H9 (cell line): Measurements from ENCODE around the gene KRTAP5-10. TPM values are rescaled to one million over a fixed set of nuclear protein-coding genes. Genes with fewer than 3 reads are reported as not detected.
"Not testable (repeated sequence)": the region's sequence is repeated elsewhere in the genome, so short reads cannot be mapped to it uniquely, and the experiment has no call there.

Experiments used
- DNase-seq: peaks from one replicate; pipeline ENCODE4 v3.0.0-alpha.2; 2017
- H2AFZ ChIP-seq: one replicate; pipeline ENCODE4 v1.6.1; 2013; ENCODE audit warnings: mild to moderate bottlenecking, low read length, control low read depth, moderate library complexity
- H2AK5ac ChIP-seq: 2 replicates; pipeline ENCODE4 v1.6.1; 2013; ENCODE audit warnings: low read length, control low read depth, mixed read lengths; ENCODE audit not compliant: insufficient read length
- H2BK120ac ChIP-seq: one replicate; pipeline ENCODE4 v1.6.1; 2013; ENCODE audit warnings: low read depth, mild to moderate bottlenecking, low read length, control low read depth, inconsistent platforms; ENCODE audit not compliant: poor library complexity, severe bottlenecking
- H2BK12ac ChIP-seq: 2 replicates; pipeline ENCODE4 v1.6.1; 2013; ENCODE audit warnings: low read length, control low read depth, mixed read lengths, low read depth; ENCODE audit not compliant: insufficient read length
- H2BK15ac ChIP-seq: 2 replicates; pipeline ENCODE4 v1.6.1; 2013; ENCODE audit warnings: low read depth, low read length, control low read depth
- H2BK20ac ChIP-seq: one replicate; pipeline ENCODE4 v1.6.1; 2013; ENCODE audit warnings: low read depth, mild to moderate bottlenecking, low read length, control low read depth, inconsistent platforms; ENCODE audit not compliant: poor library complexity, severe bottlenecking
- H2BK5ac ChIP-seq: 2 replicates; pipeline ENCODE4 v1.6.1; 2013; ENCODE audit warnings: low read length, control low read depth, mixed read lengths; ENCODE audit not compliant: insufficient read length
- H3K14ac ChIP-seq: 2 replicates; pipeline ENCODE4 v1.6.1; 2013; ENCODE audit warnings: low read length, control low read depth; ENCODE audit not compliant: insufficient read depth
- H3K18ac ChIP-seq: 2 replicates; pipeline ENCODE4 v1.6.1; 2013; ENCODE audit warnings: low read depth, mild to moderate bottlenecking, mixed read lengths, low read length, control low read depth; ENCODE audit not compliant: insufficient read length
- H3K23ac ChIP-seq: 2 replicates; pipeline ENCODE4 v1.6.1; 2013; ENCODE audit warnings: low read length, control low read depth, mixed read lengths, low read depth; ENCODE audit not compliant: insufficient read length
- H3K23me2 ChIP-seq: 2 replicates; pipeline ENCODE4 v1.6.1; 2013; ENCODE audit warnings: low read depth, mild to moderate bottlenecking, mixed read lengths, low read length, control low read depth; ENCODE audit not compliant: insufficient read length, poor library complexity, severe bottlenecking
- H3K27ac ChIP-seq: 2 replicates; pipeline ENCODE4 v1.5.1; 2013; ENCODE audit warnings: low read length, control low read depth, mixed read lengths, low read depth; ENCODE audit not compliant: insufficient read length
- H3K27me3 ChIP-seq: 2 replicates; pipeline ENCODE4 v1.6.1; 2013; ENCODE audit warnings: low read length, control low read depth, inconsistent platforms; ENCODE audit not compliant: insufficient read depth
- H3K4ac ChIP-seq: 2 replicates; pipeline ENCODE4 v1.6.1; 2013; ENCODE audit warnings: low read depth, mild to moderate bottlenecking, control low read depth, inconsistent platforms, low read length, moderate library complexity
- H3K4me1 ChIP-seq: 2 replicates; pipeline ENCODE4 v1.6.1; 2013; ENCODE audit warnings: low read length, control low read depth, inconsistent platforms; ENCODE audit not compliant: insufficient read depth
- H3K4me2 ChIP-seq: 2 replicates; pipeline ENCODE4 v1.6.1; 2013; ENCODE audit warnings: low read length, control low read depth, mixed read lengths; ENCODE audit not compliant: insufficient read length, insufficient read depth
- H3K56ac ChIP-seq: 2 replicates; pipeline ENCODE4 v1.6.1; 2013; ENCODE audit warnings: low read depth, mild to moderate bottlenecking, mixed read lengths, low read length, control low read depth; ENCODE audit not compliant: insufficient read length
- H3K79me1 ChIP-seq: 2 replicates; pipeline ENCODE4 v1.6.1; 2013; ENCODE audit warnings: low read depth, mild to moderate bottlenecking, moderate library complexity, low read length, control low read depth, inconsistent platforms; ENCODE audit not compliant: insufficient read depth, poor library complexity, severe bottlenecking
- H3K79me2 ChIP-seq: 2 replicates; pipeline ENCODE4 v1.6.1; 2013; ENCODE audit warnings: low read length, control low read depth, inconsistent platforms; ENCODE audit not compliant: insufficient read depth
- H3K9ac ChIP-seq: 2 replicates; pipeline ENCODE4 v1.6.1; 2013; ENCODE audit warnings: low read length, control low read depth, mixed read lengths; ENCODE audit not compliant: insufficient read length; ENCODE audit errors: extremely low read depth
- H3K9me3 ChIP-seq: one replicate; pipeline ENCODE4 v1.6.1; 2013; ENCODE audit warnings: low read depth, low read length, inconsistent platforms; ENCODE audit not compliant: control insufficient read depth
- H3T11ph ChIP-seq: one replicate; pipeline ENCODE4 v1.6.1; 2013; ENCODE audit warnings: mild to moderate bottlenecking, low read length, control low read depth, inconsistent platforms
- H4K20me1 ChIP-seq: one replicate; pipeline ENCODE4 v1.6.1; 2013; ENCODE audit not compliant: control insufficient read depth, insufficient read length, insufficient read depth
- H4K5ac ChIP-seq: 2 replicates; pipeline ENCODE4 v1.6.1; 2013; ENCODE audit warnings: low read depth, mild to moderate bottlenecking, mixed read lengths, low read length, control low read depth; ENCODE audit not compliant: insufficient read length
- H4K8ac ChIP-seq: replicated peaks from 2 replicates; pipeline ENCODE4 v1.6.1; 2013; ENCODE audit warnings: low read length, control low read depth, mixed read lengths, low read depth; ENCODE audit not compliant: insufficient read length
- H4K91ac ChIP-seq: 2 replicates; pipeline ENCODE4 v1.6.1; 2013; ENCODE audit warnings: low read depth, mild to moderate bottlenecking, moderate library complexity, mixed read lengths, low read length, control low read depth; ENCODE audit not compliant: insufficient read length
- H3K27ac Mint-ChIP-seq, 3 experiments: 2 replicates in 2 of 3; 3 replicates in 1 of 3; pipeline ENCODE4 v1.8.0; 2020 to 2021; ENCODE audit warnings: mixed read lengths in 3 of 3, mild to moderate bottlenecking in 1 of 3, moderate library complexity in 1 of 3
- H3K27me3 Mint-ChIP-seq: 2 replicates; pipeline ENCODE4 v1.8.0; 2021; ENCODE audit warnings: low read depth, mild to moderate bottlenecking, moderate library complexity, mixed read lengths
- H3K36me3 Mint-ChIP-seq, 3 experiments: 2 replicates in 2 of 3; 3 replicates in 1 of 3; pipeline ENCODE4 v1.8.0; 2020 to 2021; ENCODE audit warnings: low read depth in 3 of 3, mixed read lengths in 3 of 3; ENCODE audit not compliant: insufficient read depth in 1 of 3
- H3K4me1 Mint-ChIP-seq, 2 experiments: 2 replicates each; pipeline ENCODE4 v1.8.0; 2020; ENCODE audit warnings: mixed read lengths in 2 of 2
- H3K4me3 Mint-ChIP-seq, 2 experiments: 2 replicates in 1 of 2; 3 replicates in 1 of 2; pipeline ENCODE4 v1.8.0; 2020 to 2021; ENCODE audit warnings: mild to moderate bottlenecking in 2 of 2, mixed read lengths in 2 of 2, moderate library complexity in 1 of 2
- H3K9me3 Mint-ChIP-seq, 2 experiments: 2 replicates in 1 of 2; 3 replicates in 1 of 2; pipeline ENCODE4 v1.8.0; 2020; ENCODE audit warnings: mild to moderate bottlenecking in 2 of 2, mixed read lengths in 2 of 2, moderate library complexity in 1 of 2
- CTCF ChIP-seq: fragments of 200-600 bp; sonication (generic); conservative IDR thresholded peaks from 3 replicates; pipeline ENCODE4 v1.8.0; 2021; ENCODE audit warnings: antibody characterized with exemption, mild to moderate bottlenecking
- WGBS: extraction: QIAGEN DNeasy Blood & Tissue Kit; methylation state at CpG from one replicate; pipeline ENCODE4 v1.1.7; 2013; ENCODE audit warnings: missing lambda C conversion rate, low lambda C conversion rate, mixed read lengths; ENCODE audit not compliant: insufficient read length; ENCODE audit errors: extremely low coverage; 5-methylcytosine and 5-hydroxymethylcytosine counted together
- total RNA-seq: library from RNA; stranded (reverse); gene quantifications from 2 replicates; pipeline ENCODE4 v1.2.1, GENCODE V29; 2021

The KRTAP5-10 gene
- total RNA-seq, 1 experiment from 2014 or later, result not detected

GRCh38 chr11:71532036-71532610 is 33.2 kb upstream of the KRTAP5-10 start:
- Histone ChIP-seq H3K23ac (no peak overlapping the region), H3K18ac (no peak overlapping the region), H4K91ac (no peak overlapping the region), H3K27me3 (no peaks in the 10 kb centered on the region), H3K79me1 (no peaks in the 10 kb centered on the region), H2BK12ac (no peak overlapping the region), H3K56ac (no peak overlapping the region), H3K4me1 (no peaks in the 10 kb centered on the region), H3K23me2 (no peaks in the 10 kb centered on the region), H2AFZ (no peak overlapping the region), H3K4me2 (no peak overlapping the region), H4K8ac (no peak overlapping the region), H2BK20ac (no peak overlapping the region), H3T11ph (no peak overlapping the region), H2AK5ac (no peak overlapping the region), H2BK120ac (no peak overlapping the region), H3K9me3 (no peaks in the 10 kb centered on the region), H3K4ac (no peak overlapping the region), H3K14ac (no peak overlapping the region), H3K27ac (no peak overlapping the region), H2BK5ac (no peak overlapping the region), H3K9ac (no peak overlapping the region), H4K20me1 (no peaks in the 10 kb centered on the region), H3K79me2 (no peaks in the 10 kb centered on the region), H4K5ac (no peak overlapping the region), H2BK15ac (no peak overlapping the region)
- no CpG with 5 or more reads among the region's 10 CpGs for WGBS
- H3K4me3 Mint-ChIP-seq, result no peak overlapping the region
- DNase-seq, result no peak
- no peak overlapping the region for H3K27ac Mint-ChIP-seq
- TF ChIP-seq CTCF, result no peak
- no peaks in the 10 kb centered on the region; a peak in 1 of 5 replicates for H3K9me3 Mint-ChIP-seq
- no peaks in the 10 kb centered on the region for H3K36me3 Mint-ChIP-seq
- no peaks in the 10 kb centered on the region for H3K4me1 Mint-ChIP-seq
- peaks cover 4% of the 10 kb centered on the region for H3K27me3 Mint-ChIP-seq

- not testable (repeated sequence) for H3K27me3 Mint-ChIP-seq, H3K4me1 Mint-ChIP-seq, H3K23ac ChIP-seq, H3K4me3 Mint-ChIP-seq, H3K4ac ChIP-seq, H4K5ac ChIP-seq, H2AFZ ChIP-seq, H3K36me3 Mint-ChIP-seq, H3K4me1 ChIP-seq, DNase-seq, H3K14ac ChIP-seq, H3K27ac ChIP-seq, H2BK5ac ChIP-seq, H3K9ac ChIP-seq, H2BK12ac ChIP-seq, H3K56ac ChIP-seq, H3K18ac ChIP-seq, H3K9me3 ChIP-seq, H2BK15ac ChIP-seq, H3K79me1 ChIP-seq, H3K27me3 ChIP-seq, H3K9me3 Mint-ChIP-seq, H2AK5ac ChIP-seq, H3K4me2 ChIP-seq, H2BK120ac ChIP-seq, H4K20me1 ChIP-seq, H4K8ac ChIP-seq, H3K79me2 ChIP-seq, H3K23me2 ChIP-seq, H2BK20ac ChIP-seq, H4K91ac ChIP-seq, H3T11ph ChIP-seq
- no CpG with 5 or more reads among the region's 17 CpGs for WGBS
- H3K27ac Mint-ChIP-seq, result peak overlapping the region in 2 of 3 experiments; percentile 32 to 74; a peak in 2 of 7 replicates
Measured at GRCh38 chr11:71534711-71535608, 30.4 kb upstream of the KRTAP5-10 start.
